IPS-20b (cell line): ENCODE results near the gene FGF21.

Source experiments
- H3K27ac ChIP-seq: one replicate; pipeline ENCODE4 v1.5.1; 2013; ENCODE audit warnings: low read length
- H3K27me3 ChIP-seq: 2 replicates; pipeline ENCODE4 v1.6.1; 2013; ENCODE audit warnings: mild to moderate bottlenecking, low read length, inconsistent platforms; ENCODE audit not compliant: insufficient read depth
- H3K36me3 ChIP-seq: 2 replicates; pipeline ENCODE4 v1.6.1; 2013; ENCODE audit warnings: low read depth, mild to moderate bottlenecking, inconsistent platforms, low read length, moderate library complexity; ENCODE audit not compliant: insufficient read depth
- H3K4me1 ChIP-seq: 2 replicates; pipeline ENCODE4 v1.6.1; 2013; ENCODE audit warnings: mild to moderate bottlenecking, control low read depth, inconsistent platforms, low read length, moderate library complexity; ENCODE audit not compliant: insufficient read depth
- H3K4me3 ChIP-seq: 2 replicates; pipeline ENCODE4 v1.5.1; 2013; ENCODE audit warnings: mild to moderate bottlenecking, low read length, inconsistent platforms
- H3K9ac ChIP-seq: 2 replicates; pipeline ENCODE4 v1.6.1; 2013; ENCODE audit warnings: low read depth, mild to moderate bottlenecking, inconsistent platforms, low read length, moderate library complexity
- H3K9me3 ChIP-seq: 2 replicates; pipeline ENCODE4 v1.6.1; 2013; ENCODE audit warnings: mild to moderate bottlenecking, low read depth, low read length, inconsistent platforms; ENCODE audit not compliant: insufficient read depth

FGF21 gene

GRCh38 chr19:48718711-48719231 is 36.6 kb upstream of the FGF21 start:
- H3K27ac ChIP-seq: no peak overlapping the region
- H3K36me3 ChIP-seq: no peaks in the 10 kb centered on the region
- no peak overlapping the region for H3K4me3 ChIP-seq
- peaks cover 20% of the 10 kb centered on the region; the same call in 1 of the 2 replicates for H3K4me1 ChIP-seq
- H3K9ac ChIP-seq: no peak overlapping the region
- no peaks in the 10 kb centered on the region for H3K9me3 ChIP-seq
- H3K27me3 ChIP-seq: no peaks in the 10 kb centered on the region

GRCh38 chr19:48719263-48720171 is 35.8 kb upstream of the FGF21 start, which contains the start of gene MAMSTR:
TSS of gene MAMSTR (minus strand) at chr19:48719725. CDS start at chr19:48719031, 694 bp downstream.
- Histone ChIP-seq H3K9ac (no peak within 1 kb of the TSS), H3K36me3 (no peaks in the 10 kb centered on the region), H3K27me3 (no peaks in the 10 kb centered on the region), H3K4me1 (peaks cover 20% of the 10 kb centered on the region; the same call in 1 of the 2 replicates), H3K27ac (no peak within 1 kb of the TSS), H3K4me3 (peak within 1 kb of the TSS; percentile 72; the same call in 1 of the 2 replicates), H3K9me3 (no peaks in the 10 kb centered on the region)

GRCh38 chr19:48720251-48720612 is 35.1 kb upstream of the FGF21 start:
- H3K9me3 ChIP-seq: no peaks in the 10 kb centered on the region
- peaks cover 16% of the 10 kb centered on the region; the same call in 1 of the 2 replicates for H3K4me1 ChIP-seq
- no peaks in the 10 kb centered on the region for H3K27me3 ChIP-seq
- no peak overlapping the region for H3K27ac ChIP-seq
- no peaks in the 10 kb centered on the region for H3K36me3 ChIP-seq
- H3K9ac ChIP-seq: no peak overlapping the region
- H3K4me3 ChIP-seq: peak overlapping the region; percentile 72; the same call in 1 of the 2 replicates

- Histone ChIP-seq H3K36me3 (no peaks in the 10 kb centered on the region), H3K9ac (peak overlapping the region; percentile 74; the same call in 1 of the 2 replicates), H3K9me3 (no peaks in the 10 kb centered on the region), H3K4me3 (peak overlapping the region; percentile 72), H3K27ac (peak overlapping the region; percentile 20), H3K27me3 (no peaks in the 10 kb centered on the region), H3K4me1 (peaks cover 16% of the 10 kb centered on the region; the same call in 1 of the 2 replicates)
Observed at GRCh38 chr19:48720613-48721296, 34.6 kb upstream of the FGF21 start.

GRCh38 chr19:48722196-48722708 is 33.1 kb upstream of the FGF21 start:
- no peaks in the 10 kb centered on the region for H3K36me3 ChIP-seq
- H3K4me3 ChIP-seq: no peak overlapping the region
- no peak overlapping the region for H3K27ac ChIP-seq
- H3K4me1 ChIP-seq: peaks cover 10% of the 10 kb centered on the region; the same call in 1 of the 2 replicates
- no peak overlapping the region for H3K9ac ChIP-seq
- H3K9me3 ChIP-seq: no peaks in the 10 kb centered on the region
- H3K27me3 ChIP-seq: no peaks in the 10 kb centered on the region

- Histone ChIP-seq H3K4me1 (peaks cover 4% of the 10 kb centered on the region; the same call in 1 of the 2 replicates), H3K27me3 (no peaks in the 10 kb centered on the region), H3K4me3 (no peak overlapping the region), H3K9ac (no peak overlapping the region), H3K36me3 (no peaks in the 10 kb centered on the region), H3K9me3 (no peaks in the 10 kb centered on the region), H3K27ac (no peak overlapping the region)
Observed at GRCh38 chr19:48724796-48725753, 30.2 kb upstream of the FGF21 start.

- H3K9ac ChIP-seq: no peak overlapping the region
- no peaks in the 10 kb centered on the region for H3K27me3 ChIP-seq
- H3K4me3 ChIP-seq: no peak overlapping the region
- no peaks in the 10 kb centered on the region for H3K9me3 ChIP-seq
- H3K27ac ChIP-seq: no peak overlapping the region
- no peaks in the 10 kb centered on the region for H3K4me1 ChIP-seq
- H3K36me3 ChIP-seq: no peaks in the 10 kb centered on the region
Observed at GRCh38 chr19:48726556-48726955, 28.8 kb upstream of the FGF21 start.

GRCh38 chr19:48728911-48729664 is 26.2 kb upstream of the FGF21 start:
- no peaks in the 10 kb centered on the region for H3K27me3 ChIP-seq
- no peaks in the 10 kb centered on the region for H3K4me1 ChIP-seq
- H3K4me3 ChIP-seq: no peak overlapping the region
- no peak overlapping the region for H3K9ac ChIP-seq
- H3K9me3 ChIP-seq: no peaks in the 10 kb centered on the region
- no peak overlapping the region for H3K27ac ChIP-seq
- no peaks in the 10 kb centered on the region for H3K36me3 ChIP-seq

GRCh38 chr19:48731452-48731851 is 23.9 kb upstream of the FGF21 start:
- H3K27ac ChIP-seq: no peak overlapping the region
- H3K9me3 ChIP-seq: no peaks in the 10 kb centered on the region
- no peak overlapping the region for H3K9ac ChIP-seq
- no peaks in the 10 kb centered on the region for H3K4me1 ChIP-seq
- no peaks in the 10 kb centered on the region; the same call in 1 of the 2 replicates for H3K27me3 ChIP-seq
- no peaks in the 10 kb centered on the region for H3K36me3 ChIP-seq
- no peak overlapping the region for H3K4me3 ChIP-seq

- no peak overlapping the region for H3K27ac ChIP-seq
- peaks cover 4% of the 10 kb centered on the region; the same call in 1 of the 2 replicates for H3K4me1 ChIP-seq
Observed at GRCh38 chr19:48734625-48735024, 20.7 kb upstream of the FGF21 start.

More at GRCh38 chr19:48734625-48735024, 20.7 kb upstream of the FGF21 start:
- Histone ChIP-seq H3K36me3 (no peaks in the 10 kb centered on the region), H3K27me3 (peaks cover 7% of the 10 kb centered on the region), H3K9ac (no peak overlapping the region), H3K4me3 (peak overlapping the region; percentile 65; the same call in 1 of the 2 replicates), H3K9me3 (no peaks in the 10 kb centered on the region)
